Globus pallidus (tissue), 1 donor: ENCODE results near the gene ATP5MG.
"Not testable (repeated sequence)": the region's sequence is repeated elsewhere in the genome, so short reads cannot be mapped to it uniquely, and the experiment has no call there.

ENCODE experiments used
- DNase-seq: peaks from one replicate; pipeline ENCODE4 v3.0.0-alpha.2; 2015; ENCODE audit warnings: low spot score

The ATP5MG gene, protein sequence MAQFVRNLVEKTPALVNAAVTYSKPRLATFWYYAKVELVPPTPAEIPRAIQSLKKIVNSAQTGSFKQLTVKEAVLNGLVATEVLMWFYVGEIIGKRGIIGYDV

DNA sequence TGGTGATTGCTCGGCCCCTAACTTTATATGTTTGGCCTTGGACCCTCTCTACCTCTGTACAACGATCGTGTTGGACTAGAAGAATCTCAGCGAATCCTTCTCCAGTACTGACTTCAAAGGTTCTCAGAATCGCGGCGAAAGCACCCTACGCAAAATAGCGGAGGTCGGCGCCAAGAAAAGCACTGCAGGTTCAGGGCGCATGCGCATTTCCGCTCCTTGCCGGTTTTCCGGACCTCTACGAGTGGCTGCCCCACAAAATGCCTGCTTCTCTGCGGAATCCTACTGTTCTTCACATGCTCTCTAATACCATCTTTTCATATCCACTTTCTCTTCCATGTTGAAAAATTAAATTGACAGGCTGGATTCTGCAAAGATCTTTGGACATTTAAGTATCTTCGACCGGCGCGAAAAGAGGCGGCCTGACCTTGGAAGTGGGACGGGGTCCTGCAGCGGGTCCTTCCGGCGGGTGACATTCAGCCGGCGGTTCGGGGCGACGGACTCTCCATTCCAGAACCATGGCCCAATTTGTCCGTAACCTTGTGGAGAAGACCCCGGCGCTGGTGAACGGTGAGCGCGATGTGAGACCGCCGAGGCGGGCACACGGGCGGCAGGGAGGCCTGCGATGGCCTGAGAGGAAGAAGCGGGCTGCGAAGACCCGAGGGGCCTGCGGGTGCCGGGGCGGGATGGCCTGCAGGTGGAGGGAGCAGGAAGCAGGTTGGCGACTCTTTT lies at the start of gene ATP5MG:
TSS of gene ATP5MG (plus strand) at position 456 of the 729 bp plus-strand sequence. CDS start at position 516, 60 bp downstream.
- DNase-seq, result peak; percentile 88

DNA sequence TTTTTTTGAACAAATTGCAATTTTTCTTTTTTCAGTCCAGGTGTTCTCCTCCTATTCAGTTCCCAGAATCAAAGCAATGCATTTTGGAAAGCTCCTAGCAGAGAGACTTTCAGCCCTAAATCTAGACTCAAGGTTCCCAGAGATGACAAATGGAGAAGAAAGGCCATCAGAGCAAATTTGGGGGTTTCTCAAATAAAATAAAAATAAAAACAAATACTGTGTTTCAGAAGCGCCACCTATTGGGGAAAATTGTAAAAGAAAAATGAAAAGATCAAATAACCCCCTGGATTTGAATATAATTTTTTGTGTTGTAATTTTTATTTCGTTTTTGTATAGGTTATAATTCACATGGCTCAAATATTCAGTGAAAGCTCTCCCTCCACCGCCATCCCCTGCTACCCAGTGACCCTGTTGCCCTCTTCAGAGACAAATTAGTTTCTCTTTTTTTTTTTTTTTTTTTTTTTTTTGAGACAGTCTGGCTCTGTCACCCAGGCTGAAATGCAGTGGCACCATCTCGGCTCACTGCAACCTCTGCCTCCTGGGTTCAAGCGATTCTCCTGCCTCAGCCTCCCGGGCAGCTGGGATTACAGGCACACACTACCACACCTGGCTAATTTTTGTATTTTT lies 48.2 kb upstream of the ATP5MG start:
- DNase-seq, result no peak

DNA sequence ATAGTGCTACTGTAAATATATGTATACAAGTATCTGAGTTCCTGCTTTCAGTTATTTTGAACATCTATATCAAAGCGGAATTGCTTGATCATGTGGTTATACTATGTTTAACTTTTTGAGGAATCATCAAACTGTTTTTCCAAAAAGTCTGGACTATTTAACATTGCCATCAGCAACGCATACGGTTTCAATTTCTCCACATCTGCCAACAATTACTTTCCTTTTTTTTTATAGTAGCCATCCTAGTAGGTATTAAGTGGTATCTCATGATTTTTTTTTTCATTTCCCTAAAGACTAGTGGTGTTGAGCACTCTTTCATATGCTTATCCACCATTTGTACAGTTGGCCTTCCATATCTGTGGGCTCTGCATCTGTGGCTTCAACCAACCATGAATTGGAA lies 43.3 kb upstream of the ATP5MG start:
- no peak for DNase-seq

DNA sequence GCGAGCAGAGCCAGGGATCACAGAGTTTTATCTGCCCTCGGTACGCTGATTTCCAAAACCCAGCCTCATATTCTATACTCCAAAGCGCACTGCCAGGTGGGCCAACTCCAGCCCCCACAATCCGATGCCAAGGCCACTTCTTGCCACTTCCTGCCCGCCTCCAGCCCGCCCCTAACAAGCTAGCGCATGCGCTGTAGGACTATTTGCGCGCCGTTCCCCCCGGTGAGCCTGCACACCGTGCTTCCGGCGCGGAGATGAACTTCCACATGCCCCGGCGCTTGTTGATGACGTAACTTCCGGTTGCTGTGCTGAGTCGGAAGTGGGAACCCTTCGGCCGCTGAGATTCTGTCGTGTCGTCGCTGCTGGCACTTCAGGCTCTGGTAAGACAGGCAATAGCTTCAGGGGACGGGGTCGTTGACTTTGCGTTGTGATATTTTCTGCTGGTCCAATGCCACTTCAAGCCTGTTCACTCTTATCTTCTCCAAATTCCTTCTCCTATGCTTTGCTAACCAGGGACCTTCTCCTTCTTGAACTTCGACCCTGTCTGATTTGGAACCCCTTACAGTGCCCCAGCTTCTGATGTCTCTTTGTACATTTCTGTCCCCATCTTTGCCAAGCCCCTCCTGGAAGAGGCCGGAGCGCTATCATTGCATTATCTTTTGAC lies 42.0 kb upstream of the ATP5MG start, which contains the start of gene UBE4A:
TSS of gene UBE4A (plus strand) at position 306 of the 664 bp plus-strand sequence. CDS start 5,481 bp downstream, outside the sequence.
- DNase-seq, result peak; percentile 93

DNA sequence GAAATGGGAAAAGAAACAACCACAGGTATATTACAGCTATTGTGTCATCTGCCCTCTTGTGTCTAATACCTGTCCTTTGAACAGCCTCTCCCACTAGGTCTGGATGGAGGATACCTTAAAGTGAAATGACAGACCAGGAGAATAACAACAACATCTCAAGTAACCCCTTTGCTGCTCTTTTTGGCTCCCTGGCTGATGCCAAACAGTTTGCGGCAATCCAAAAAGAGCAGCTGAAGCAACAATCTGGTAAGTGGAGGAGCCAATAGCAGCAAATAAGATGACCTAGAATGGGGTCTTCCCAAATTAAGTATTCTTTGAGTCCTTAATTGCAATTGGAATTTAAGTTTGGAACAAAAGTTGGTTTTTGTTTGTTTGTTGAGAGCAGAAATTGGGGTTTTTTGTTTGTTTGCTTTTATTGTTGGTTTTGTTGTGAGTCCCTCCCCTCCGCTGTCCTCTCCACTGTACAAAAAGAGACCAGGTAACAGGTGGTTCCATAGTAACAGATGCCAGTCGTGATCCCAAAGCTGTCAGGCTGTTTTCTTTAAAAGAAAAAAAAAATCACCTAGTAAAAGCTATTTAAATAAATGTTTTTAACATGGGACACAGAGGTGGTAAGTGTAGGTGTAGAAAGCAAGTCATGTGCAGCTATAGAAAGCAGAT lies 36.3 kb upstream of the ATP5MG start:
- DNase-seq, result no peak

DNA sequence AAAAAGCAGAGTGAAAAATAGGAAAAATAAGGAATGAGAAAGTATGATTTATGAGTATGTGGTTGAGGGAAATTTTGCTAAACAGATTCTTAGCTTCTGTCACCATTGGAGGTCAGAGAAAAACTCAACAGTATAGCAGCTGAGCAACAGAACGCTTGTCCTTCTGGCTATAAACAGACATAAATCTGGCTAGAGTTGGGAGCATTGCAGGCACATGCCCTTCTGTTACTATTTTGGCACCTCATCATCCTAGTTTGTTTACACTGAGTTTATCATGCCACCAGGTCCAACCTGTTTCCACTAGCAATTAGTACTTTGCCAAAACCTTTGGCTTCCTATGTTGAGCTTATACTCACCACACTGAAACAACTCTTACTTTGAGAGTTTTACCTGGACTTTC lies 35.1 kb upstream of the ATP5MG start:
- DNase-seq, result no peak

DNA sequence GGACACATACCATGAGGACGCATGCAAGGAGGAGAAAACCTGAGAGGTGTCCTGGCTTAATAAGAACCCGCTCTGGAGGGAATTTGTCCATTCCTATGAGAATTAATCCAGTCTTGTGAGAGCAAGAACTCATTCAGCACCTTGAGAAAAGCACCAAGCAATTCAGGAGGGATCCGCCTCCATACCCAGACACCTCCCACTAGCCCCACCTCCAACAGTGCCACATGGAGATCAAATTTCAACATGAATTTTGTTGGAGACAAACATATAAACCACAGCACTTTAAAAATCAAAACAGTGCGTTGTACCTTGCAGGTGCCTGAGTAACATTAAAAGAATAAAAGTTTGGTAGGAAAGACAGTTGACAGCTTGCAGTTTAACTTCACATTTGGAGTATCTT lies 30.6 kb upstream of the ATP5MG start:
- no peak for DNase-seq

DNA sequence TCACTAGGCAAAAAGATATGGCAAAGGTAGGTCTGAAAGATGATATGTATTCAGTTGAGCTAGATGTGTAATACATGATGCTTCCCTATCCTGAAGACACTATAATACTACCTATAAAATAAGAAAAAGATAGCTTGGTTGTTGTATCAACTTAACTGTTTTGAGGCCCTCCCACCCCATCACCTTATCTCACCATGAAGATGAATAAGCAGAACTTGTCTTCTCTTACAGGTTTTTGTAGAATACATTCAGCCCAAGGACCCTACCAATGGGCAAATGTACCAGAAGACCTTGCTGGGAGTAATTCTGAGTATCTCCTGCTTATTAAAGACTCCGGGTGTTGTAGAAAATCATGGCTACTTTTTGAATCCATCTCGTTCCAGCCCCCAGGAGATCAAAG lies 28.1 kb upstream of the ATP5MG start:
- DNase-seq, result no peak

DNA sequence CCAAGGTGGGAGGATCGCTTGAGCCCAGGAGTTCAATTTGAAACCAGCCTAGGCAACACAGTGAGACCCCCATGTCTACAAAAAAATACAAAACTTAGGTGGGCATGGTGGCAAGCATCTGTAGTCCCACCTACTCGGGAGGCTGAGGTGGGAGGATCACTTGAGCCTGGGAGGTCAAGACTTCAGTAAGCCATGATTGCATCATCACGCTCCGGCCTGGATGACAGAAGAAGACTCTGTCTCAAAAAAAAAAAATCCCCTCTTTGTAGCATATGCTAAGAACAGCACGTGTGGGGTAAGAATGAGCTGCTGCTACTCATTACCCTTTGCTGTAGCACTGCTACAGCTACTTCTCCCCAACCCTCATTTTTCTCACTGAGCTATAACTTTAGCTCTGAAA lies 27.5 kb upstream of the ATP5MG start:
- DNase-seq, result no peak

DNA sequence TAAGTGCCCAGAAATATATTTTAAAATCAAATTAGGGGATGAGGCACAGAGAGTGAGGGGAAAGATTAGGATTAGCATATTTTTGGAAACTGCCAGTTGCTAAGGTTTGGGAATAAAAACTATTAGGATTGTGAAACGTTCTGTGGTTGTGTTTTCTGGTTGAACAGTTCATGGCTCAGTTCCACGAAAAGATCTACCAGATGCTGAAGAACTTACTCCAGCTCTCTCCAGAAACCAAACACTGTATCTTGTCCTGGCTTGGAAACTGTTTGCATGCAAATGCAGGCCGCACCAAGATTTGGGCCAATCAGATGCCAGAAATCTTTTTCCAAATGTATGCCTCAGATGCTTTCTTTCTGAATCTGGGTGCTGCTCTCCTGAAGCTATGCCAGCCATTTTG lies 26.7 kb upstream of the ATP5MG start:
- no peak for DNase-seq

DNA sequence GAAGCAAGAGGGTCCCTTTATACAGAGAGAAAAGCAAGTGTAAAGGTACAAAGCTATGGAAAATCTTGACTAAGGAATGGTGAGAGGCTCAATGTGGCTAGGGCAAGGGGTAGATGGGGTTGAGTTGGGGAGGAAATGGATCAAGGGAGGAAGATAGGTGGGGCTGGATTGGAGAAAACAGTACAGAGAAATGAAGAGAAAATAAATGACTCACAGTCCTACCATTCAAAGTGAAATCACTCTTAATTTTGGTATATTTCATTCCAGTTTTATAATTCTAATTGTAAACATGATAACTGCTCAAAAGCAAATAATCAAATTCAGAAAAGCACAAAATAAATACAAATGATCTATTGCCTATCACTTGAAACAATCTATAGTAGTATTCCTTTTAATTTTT lies 25.4 kb upstream of the ATP5MG start:
- no peak for DNase-seq

DNA sequence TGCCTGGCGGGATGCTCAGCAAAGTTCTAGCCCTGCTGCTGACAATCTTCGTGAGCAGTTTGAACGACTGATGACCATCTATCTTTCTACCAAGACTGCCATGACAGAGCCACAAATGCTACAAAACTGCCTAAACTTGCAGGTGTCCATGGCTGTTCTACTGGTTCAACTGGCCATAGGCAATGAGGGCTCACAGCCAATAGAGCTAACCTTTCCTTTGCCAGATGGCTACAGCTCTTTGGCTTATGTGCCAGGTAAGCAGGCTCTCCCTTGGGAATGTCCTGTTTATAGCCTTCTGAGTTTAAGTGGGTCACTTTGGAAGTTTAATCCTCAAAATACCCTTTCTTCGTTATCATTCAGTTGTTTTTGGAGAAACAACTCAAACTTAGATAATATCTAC lies 21.9 kb upstream of the ATP5MG start:
- DNase-seq, result no peak

DNA sequence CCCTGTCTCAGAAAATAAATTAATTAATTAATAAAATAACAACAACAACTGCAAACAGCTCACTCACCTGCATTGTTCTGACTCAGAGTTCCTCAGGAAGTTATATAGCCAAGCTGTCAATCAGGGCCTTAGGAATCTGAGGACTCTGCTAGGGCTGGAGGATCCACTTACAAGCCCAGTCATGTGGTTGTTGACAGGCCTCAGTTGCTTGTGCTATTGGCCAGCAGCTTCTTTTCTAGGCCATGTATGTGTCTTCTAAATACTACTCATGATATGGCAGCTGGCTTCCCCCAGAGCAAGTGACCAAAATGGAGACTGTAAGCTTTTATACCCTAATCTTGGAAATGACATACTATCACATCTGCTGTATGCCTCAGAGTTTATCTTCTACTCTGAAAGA lies 20.8 kb upstream of the ATP5MG start:
- no peak for DNase-seq

DNA sequence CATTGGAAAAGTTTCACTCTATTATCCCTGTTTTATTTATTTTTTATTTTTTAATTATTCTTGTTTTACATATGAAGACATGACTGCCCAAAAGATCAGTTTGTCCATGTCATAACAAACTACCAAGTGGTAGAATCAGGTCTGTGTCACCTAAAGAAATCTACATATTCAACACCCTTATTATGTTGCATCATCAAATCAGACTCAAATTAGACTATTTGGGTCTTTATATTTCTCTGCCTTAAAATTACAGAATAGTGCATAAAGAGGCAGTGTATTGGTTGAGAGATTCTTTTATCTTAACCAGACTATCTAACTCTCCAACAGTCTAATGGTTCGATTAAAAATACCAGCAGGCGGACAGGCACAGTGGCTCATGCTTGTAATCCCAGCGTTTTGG lies 18.5 kb upstream of the ATP5MG start:
- DNase-seq, result no peak

DNA sequence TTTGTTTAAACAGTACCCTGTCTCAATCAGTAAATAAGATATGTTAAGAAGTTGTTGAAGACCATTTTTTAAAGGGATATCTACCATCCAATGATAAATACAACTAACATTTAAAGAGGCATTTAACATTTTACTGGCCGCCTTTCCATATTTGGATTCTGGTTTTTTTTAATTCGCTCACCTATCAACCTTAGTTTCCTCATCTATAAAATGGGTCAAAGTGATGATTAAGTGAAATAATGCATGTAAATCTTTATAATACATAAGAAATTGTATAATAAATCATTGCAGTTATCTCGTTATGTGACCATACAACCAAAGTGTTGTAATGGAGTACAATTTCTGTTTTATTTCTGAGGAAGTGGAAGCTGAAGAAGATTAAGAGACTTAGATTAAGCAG lies 17.7 kb upstream of the ATP5MG start:
- no peak for DNase-seq

DNA sequence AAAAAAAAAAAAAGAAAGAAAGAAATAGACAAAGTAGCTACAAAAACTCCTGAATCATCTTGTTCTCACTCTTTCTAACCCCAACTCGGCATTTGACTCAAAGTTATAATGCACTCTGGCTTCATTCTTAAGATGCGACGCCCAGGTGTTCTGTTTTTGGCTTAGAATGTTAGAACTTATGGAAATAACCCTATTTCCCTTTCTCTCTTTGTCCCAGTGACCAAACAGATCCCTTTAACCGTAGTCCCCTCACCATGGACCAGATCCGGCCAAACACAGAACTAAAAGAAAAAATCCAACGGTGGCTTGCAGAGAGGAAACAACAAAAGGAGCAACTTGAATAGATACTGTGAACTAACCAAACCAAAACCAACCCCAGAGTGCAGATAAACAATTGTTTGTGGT lies 5.3 kb upstream of the ATP5MG start:
- DNase-seq, result no peak

DNA sequence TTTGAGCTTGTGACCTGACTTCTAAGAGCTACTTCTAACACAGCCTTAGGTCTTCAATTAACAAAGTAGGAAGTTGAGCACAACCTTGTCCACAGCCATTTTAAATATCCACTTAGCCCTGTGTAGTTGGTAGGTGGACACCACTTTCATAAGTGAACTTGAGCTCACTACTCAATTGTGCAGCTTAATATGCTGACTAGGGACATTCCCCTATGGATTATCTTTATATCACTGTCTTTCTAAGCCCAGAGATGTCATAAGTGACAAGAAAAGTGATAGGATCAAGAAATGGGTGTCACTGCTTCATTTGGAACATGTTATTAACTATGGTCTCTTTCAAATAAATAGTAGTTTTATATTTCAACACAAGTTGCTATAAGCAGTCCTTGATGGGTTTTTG lies 4.0 kb upstream of the ATP5MG start:
- no peak for DNase-seq

DNA sequence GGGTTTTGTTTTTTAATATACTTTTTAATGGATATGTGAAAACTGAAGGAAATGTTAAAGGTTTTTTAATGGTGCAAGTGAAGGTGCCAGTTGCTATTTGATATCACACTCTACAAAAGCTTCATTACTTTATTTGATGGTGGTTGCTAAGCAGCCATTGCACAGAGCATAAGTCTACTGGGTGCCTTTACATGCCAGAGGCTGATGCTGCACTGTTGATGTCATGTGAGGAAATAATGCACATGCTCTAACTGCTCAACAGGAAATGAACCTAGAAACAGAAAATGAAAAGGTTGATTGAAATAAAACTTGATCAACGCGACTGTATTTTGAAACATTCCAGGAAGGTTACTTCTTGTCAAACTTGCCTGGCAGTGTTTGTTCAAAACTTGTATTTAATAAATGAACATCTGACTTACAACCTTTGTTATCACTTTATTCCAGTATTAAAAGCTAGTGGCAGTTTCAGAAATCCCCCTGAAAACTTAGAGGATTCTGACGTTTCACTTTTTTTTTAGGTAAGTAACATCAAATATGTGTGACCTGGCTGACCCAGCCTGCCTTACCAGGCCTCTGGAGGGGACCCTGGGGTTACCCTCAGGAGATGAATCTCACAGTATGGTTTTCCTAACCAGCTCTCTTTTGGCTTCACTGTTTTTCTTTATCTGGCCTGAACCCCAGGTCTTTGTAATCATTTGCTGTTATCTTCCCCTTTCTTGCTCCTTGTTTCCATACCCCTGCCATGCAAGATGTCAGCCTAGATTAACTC lies 2.4 kb upstream of the ATP5MG start:
- no peak for DNase-seq

DNA sequence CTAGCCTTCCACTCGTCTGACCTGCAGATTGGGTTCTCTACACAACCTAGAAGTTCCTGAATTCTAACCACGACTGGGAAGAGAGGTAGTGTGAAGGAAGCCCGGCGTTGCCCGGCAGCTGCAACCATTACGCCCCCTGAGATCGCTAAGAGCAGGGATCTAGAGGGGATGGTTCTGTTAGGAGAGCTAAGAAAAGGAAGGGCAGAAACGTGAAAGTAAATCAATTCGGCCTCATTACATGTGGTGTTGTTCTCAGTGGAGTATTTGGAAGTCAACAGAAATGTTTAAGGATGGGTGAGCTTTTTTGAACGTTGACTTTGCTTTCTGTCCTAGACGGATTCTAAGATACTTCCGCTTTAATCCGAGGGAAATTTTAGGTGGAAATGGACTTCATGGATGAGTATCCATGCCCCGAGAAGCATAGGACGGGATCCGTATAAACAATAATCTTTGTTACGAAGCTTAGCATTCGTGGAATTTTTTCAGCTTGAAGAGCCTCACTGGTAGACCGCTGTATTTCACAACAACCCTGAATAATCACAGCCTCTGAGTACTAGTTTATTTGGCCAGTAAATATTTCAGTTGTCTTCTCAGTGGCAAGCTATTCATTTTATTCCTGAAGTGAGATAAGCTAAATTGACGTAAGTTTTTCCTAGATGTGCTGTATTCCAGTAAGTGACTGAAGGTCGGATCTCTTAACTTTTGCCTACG lies 629 bp downstream of the ATP5MG start:
- DNase-seq, result no peak

DNA sequence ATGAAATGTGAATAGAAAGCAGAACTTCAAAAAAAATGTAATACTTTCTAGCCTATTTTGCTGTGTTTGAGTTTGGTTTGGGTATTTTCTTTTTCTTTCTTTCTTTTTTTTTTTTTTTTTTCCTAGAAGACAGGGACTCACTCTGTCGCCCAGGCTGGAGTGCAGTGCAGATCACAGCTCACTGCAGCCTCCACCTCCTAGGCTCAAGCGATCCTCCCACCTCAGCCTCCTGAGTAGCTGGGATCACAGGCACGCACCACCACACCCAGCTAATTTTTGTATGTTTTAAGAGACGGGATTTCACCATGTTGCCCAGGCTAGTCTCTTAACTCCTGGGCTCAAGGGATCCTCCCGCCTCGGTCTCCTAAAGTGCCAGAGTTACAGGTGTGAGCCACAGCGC lies 1.2 kb downstream of the ATP5MG start:
- DNase-seq, result not testable (repeated sequence)

DNA sequence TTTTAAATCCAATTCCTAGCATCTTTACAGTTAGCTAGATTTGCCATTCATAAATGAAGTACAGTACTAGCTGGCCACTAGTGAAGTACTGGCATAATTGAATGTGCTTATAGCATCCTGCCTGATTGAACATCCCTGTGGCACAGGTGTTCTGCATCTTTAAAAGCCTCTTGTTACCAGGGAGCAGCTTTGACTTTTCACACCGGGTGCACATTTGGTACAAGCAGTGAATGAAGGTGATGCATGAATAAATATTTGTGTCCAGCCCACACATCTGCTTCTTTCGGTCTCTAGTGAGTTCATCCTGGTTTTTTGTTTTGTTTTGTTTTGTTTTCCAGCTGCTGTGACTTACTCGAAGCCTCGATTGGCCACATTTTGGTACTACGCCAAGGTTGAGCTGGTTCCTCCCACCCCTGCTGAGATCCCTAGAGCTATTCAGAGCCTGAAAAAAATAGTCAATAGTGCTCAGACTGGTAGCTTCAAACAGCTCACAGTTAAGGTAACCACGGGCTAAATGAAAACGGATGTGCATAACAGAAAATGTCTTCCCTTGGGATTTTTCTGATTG lies 5.3 kb downstream of the ATP5MG start:
- no peak for DNase-seq
